IMR-90 (cell line): ENCODE measurements around the gene PRR14L. TPM values are rescaled to one million over a fixed set of nuclear protein-coding genes. Genes with fewer than 3 reads are reported as not detected.
"Not testable (repeated sequence)": the region's sequence is repeated elsewhere in the genome, so short reads cannot be mapped to it uniquely, and the experiment has no call there.

ENCODE experiments used
- ATAC-seq: fragments of 200-7000 bp; cut with Tn5 transposase; 2 replicates; pipeline ENCODE4 v1.9.1; 2020; ENCODE audit warnings: low read depth, mild to moderate bottlenecking, moderate library complexity
- BruUV-seq: library from RNA; stranded (reverse); fragments of 400-500 nt; replicated peaks from 2 replicates; lab custom pipeline; 2021; lab: Mats Ljungman, UMichigan
- CTCF ChIA-PET: fragments of 300-600 bp; formaldehyde crosslinking; extraction: SDS; loops from one replicate; lab custom pipeline; 2021; ENCODE audit warnings: antibody characterized with exemption; lab: Yijun Ruan, JAX
- POLR2A ChIA-PET: fragments of 300-600 bp; sonication (Branson Sonifier 250); formaldehyde crosslinking; loops from one replicate; lab custom pipeline; 2022; ENCODE audit warnings: antibody characterized with exemption; ENCODE audit not compliant: unreplicated experiment; lab: Charles Lee
- DNase-seq: peaks from one replicate; pipeline ENCODE4 v3.0.0; 2013
- H2AFZ ChIP-seq: replicated peaks from 2 replicates; pipeline ENCODE3; 2013; ENCODE audit warnings: low read length, mild to moderate bottlenecking; ENCODE audit not compliant: poor library complexity
- H2AK5ac ChIP-seq: 2 replicates; pipeline ENCODE4 v1.6.1; 2013; ENCODE audit warnings: low read depth, low read length, inconsistent platforms
- H2AK9ac ChIP-seq: replicated peaks from 2 replicates; pipeline ENCODE3; 2013; ENCODE audit warnings: mild to moderate bottlenecking, low read depth, low read length, moderate library complexity; ENCODE audit not compliant: poor library complexity
- H2BK120ac ChIP-seq: 2 replicates; pipeline ENCODE4 v1.6.1; 2013; ENCODE audit warnings: low read depth, low read length, inconsistent platforms
- H2BK15ac ChIP-seq: 3 replicates; pipeline ENCODE4 v1.6.1; 2013; ENCODE audit warnings: low read depth, low read length, inconsistent platforms
- H2BK20ac ChIP-seq: 2 replicates; pipeline ENCODE4 v1.6.1; 2013; ENCODE audit warnings: low read depth, mild to moderate bottlenecking, inconsistent platforms, low read length, moderate library complexity
- H2BK5ac ChIP-seq: 2 replicates; pipeline ENCODE4 v1.6.1; 2013; ENCODE audit warnings: mild to moderate bottlenecking, low read depth, low read length, inconsistent platforms; ENCODE audit not compliant: poor library complexity, severe bottlenecking
- H3K14ac ChIP-seq: replicated peaks from 2 replicates; pipeline ENCODE4 v1.6.1; 2013; ENCODE audit warnings: low read depth, low read length, inconsistent platforms
- H3K18ac ChIP-seq: 2 replicates; pipeline ENCODE4 v1.6.1; 2013; ENCODE audit warnings: low read depth, low read length, control low read depth
- H3K23ac ChIP-seq: 2 replicates; pipeline ENCODE4 v1.6.1; 2013; ENCODE audit warnings: low read depth, low read length, inconsistent platforms
- H3K27ac ChIP-seq: 2 replicates; pipeline ENCODE4 v1.5.1; 2013; ENCODE audit warnings: mild to moderate bottlenecking, control low read depth, low read length; ENCODE audit not compliant: insufficient read depth
- H3K27me3 ChIP-seq: 2 replicates; pipeline ENCODE4 v1.6.1; 2013; ENCODE audit warnings: low read length; ENCODE audit not compliant: control insufficient read depth, insufficient read depth
- H3K36me3 ChIP-seq: 2 replicates; pipeline ENCODE4 v1.6.1; 2013; ENCODE audit warnings: low read length, mixed read lengths; ENCODE audit not compliant: control insufficient read depth, insufficient read depth
- H3K4ac ChIP-seq: 2 replicates; pipeline ENCODE4 v1.6.1; 2013; ENCODE audit warnings: low read depth, low read length, inconsistent platforms
- H3K4me1 ChIP-seq: 2 replicates; pipeline ENCODE4 v1.6.1; 2013; ENCODE audit warnings: low read length, mixed read lengths; ENCODE audit not compliant: control insufficient read depth, insufficient read depth
- H3K4me2 ChIP-seq: 2 replicates; pipeline ENCODE4 v1.6.1; 2013; ENCODE audit warnings: low read depth, mild to moderate bottlenecking, control low read depth, low read length, moderate library complexity
- H3K4me3 ChIP-seq: 2 replicates; pipeline ENCODE4 v1.5.1; 2013; ENCODE audit warnings: low read depth, mild to moderate bottlenecking, control low read depth, low read length, moderate library complexity; ENCODE audit not compliant: insufficient read depth
- H3K56ac ChIP-seq: 2 replicates; pipeline ENCODE4 v1.6.1; 2013; ENCODE audit warnings: low read length, inconsistent platforms; ENCODE audit not compliant: insufficient read depth; ENCODE audit errors: extremely low read depth
- H3K79me1 ChIP-seq, 2 experiments: 2 replicates each; pipeline ENCODE4 v1.6.1; 2013; ENCODE audit warnings: low read length in 2 of 2, inconsistent platforms in 1 of 2, low read depth in 1 of 2
- H3K9ac ChIP-seq: 2 replicates; pipeline ENCODE4 v1.6.1; 2013; ENCODE audit warnings: low read depth, low read length, control low read depth
- H3K9me1 ChIP-seq: 2 replicates; pipeline ENCODE4 v1.6.1; 2013; ENCODE audit warnings: low read length, inconsistent platforms; ENCODE audit not compliant: insufficient read depth
- H3K9me3 ChIP-seq: 2 replicates; pipeline ENCODE4 v1.6.1; 2013; ENCODE audit warnings: low read length; ENCODE audit not compliant: control insufficient read depth, insufficient read depth
- H4K20me1 ChIP-seq: 2 replicates; pipeline ENCODE4 v1.6.1; 2013; ENCODE audit warnings: low read length, inconsistent platforms; ENCODE audit not compliant: insufficient read depth
- H4K5ac ChIP-seq: 2 replicates; pipeline ENCODE4 v1.6.1; 2013; ENCODE audit warnings: mild to moderate bottlenecking, low read depth, low read length, control low read depth
- H4K8ac ChIP-seq, 2 experiments: 2 replicates each; pipeline ENCODE4 v1.6.1; 2013; ENCODE audit warnings: low read depth in 2 of 2, low read length in 2 of 2, control low read depth in 1 of 2, inconsistent platforms in 1 of 2
- H4K91ac ChIP-seq: 2 replicates; pipeline ENCODE4 v1.6.1; 2013; ENCODE audit warnings: low read depth, low read length, inconsistent platforms; ENCODE audit not compliant: insufficient read depth
- CEBPB ChIP-seq: IDR thresholded peaks from 2 replicates; pipeline ENCODE4 v1.6.1; 2012; ENCODE audit warnings: low read depth, low read length, improper control_type of control experiment
- FOS ChIP-seq: fragments of 150-350 bp; IDR thresholded peaks from 2 replicates; pipeline ENCODE4 v1.6.1; 2016; ENCODE audit warnings: low read depth, low read length
- MAFK ChIP-seq: IDR thresholded peaks from 2 replicates; pipeline ENCODE4 v1.6.1; 2012; ENCODE audit warnings: low read depth, low read length, improper control_type of control experiment
- MAZ ChIP-seq: IDR thresholded peaks from 2 replicates; pipeline ENCODE4 v1.6.1; 2012; ENCODE audit warnings: low read depth, mild to moderate bottlenecking, low read length, improper control_type of control experiment, moderate library complexity, borderline replicate concordance
- MXI1 ChIP-seq: IDR thresholded peaks from 2 replicates; pipeline ENCODE4 v1.6.1; 2012; ENCODE audit warnings: low read depth, mild to moderate bottlenecking, low read length, moderate library complexity, borderline replicate concordance
- NFE2L2 ChIP-seq: fragments of 150-350 bp; IDR thresholded peaks from 2 replicates; pipeline ENCODE4 v1.6.1; 2016; ENCODE audit warnings: low read depth, mild to moderate bottlenecking, low read length
- POLR2A ChIP-seq: IDR thresholded peaks from 2 replicates; pipeline ENCODE4 v1.6.1; 2012; ENCODE audit warnings: mild to moderate bottlenecking, low read depth, low read length
- SMC3 ChIP-seq: fragments of 150-350 bp; IDR thresholded peaks from 2 replicates; pipeline ENCODE4 v1.6.1; 2016; ENCODE audit warnings: low read depth, mild to moderate bottlenecking, antibody characterized with exemption, low read length, moderate library complexity
- WGBS, 2 experiments: methylation state at CpG; one replicate each; pipeline versions ENCODE4 v1.1.5 to v1.1.7; 2013; ENCODE audit warnings: missing lambda C conversion rate in 2 of 2; ENCODE audit not compliant: insufficient read length in 1 of 2; ENCODE audit errors: extremely low coverage in 2 of 2; 5-methylcytosine and 5-hydroxymethylcytosine counted together
- dilution Hi-C: fragments of 300-500 bp; cut with HindIII; formaldehyde crosslinking; loops from one replicate; pipeline ENCODE4 v1.14.3; 2018; ENCODE audit warnings: low sequenced_read_pairs; ENCODE audit not compliant: unreplicated experiment
- in situ Hi-C: fragments of 300-500 bp; cut with MboI; formaldehyde crosslinking; loops from 3 replicates; pipeline ENCODE4 v1.14.3; 2019; ENCODE audit warnings: low sequenced_read_pairs, inconsistent platforms, mixed read lengths
- intact Hi-C: fragments of 100-400 bp; cut with micrococcal nuclease; formaldehyde crosslinking; loops from 2 replicates; pipeline ENCODE4 v1.10.0; 2022
- polyA plus RNA-seq, 3 experiments: library from polyadenylated mRNA; depleted of rRNA; stranded (reverse); fragments of >200 nt; gene quantifications; 2 replicates each; pipeline ENCODE4 v1.2.3, GENCODE V29; 2012; ENCODE audit warnings: low replicate concordance in 1 of 3
- total RNA-seq: library from RNA; depleted of rRNA; stranded (reverse); fragments of >200 nt; gene quantifications from 2 replicates; pipeline ENCODE4 v1.2.3, GENCODE V29; 2012
- TF ChIP-seq, protein P1 (sequence below): conservative IDR thresholded peaks from 2 replicates; pipeline ENCODE4 v1.5.1; 2012; ENCODE audit warnings: mild to moderate bottlenecking, low read depth, low read length, improper control_type of control experiment

The PRR14L gene
- total and polyA plus RNA-seq, 2 of the 4 experiments (the other 2 are of a cell fraction) = 9.0 to 19.7 TPM

DNA sequence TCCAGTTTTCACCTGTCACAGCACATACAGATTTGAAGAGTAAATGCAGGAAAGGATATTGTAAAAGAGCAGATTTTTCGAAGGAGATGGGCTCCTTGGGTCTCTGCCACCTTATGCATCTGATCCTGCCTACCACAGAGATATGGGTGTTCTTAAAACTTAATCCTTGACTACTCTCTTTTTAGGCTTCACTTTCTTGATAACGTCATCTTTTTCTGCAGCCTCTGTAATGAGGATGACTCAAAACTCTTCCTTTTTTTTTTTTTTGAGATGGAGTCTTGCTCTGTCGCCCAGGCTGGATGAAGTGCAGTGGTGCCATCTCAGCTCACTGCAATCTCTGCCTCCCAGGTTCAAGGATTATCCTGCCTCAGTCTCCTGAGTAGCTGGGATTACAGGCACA lies 7.8 kb downstream of the PRR14L start:
- no peak overlapping the region for H3K18ac ChIP-seq
- H3K4me3 ChIP-seq = no peak overlapping the region
- in situ Hi-C loops = no loop called here
- no peak overlapping the region for H2BK20ac ChIP-seq
- H3K27me3 ChIP-seq = no peaks in the 10 kb centered on the region
- no peak overlapping the region for H3K9ac ChIP-seq
- BruUV-seq = no TSS peak
- no peaks in the 10 kb centered on the region for H3K9me3 ChIP-seq
- H3K23ac ChIP-seq = no peak overlapping the region
- DNase-seq (no peak), ATAC-seq (no peak)
- H2AK5ac ChIP-seq = no peak overlapping the region
- H3K9me1 ChIP-seq = 0 out of 2 replicates have a peak, but pooled peaks cover 3% of the 10 kb centered on the region
- intact Hi-C loops = no loop called here
- peaks cover 10% of the 10 kb centered on the region; the same call in 1 of the 2 replicates for H3K36me3 ChIP-seq
- no peak overlapping the region for H2BK15ac ChIP-seq
- TF ChIP-seq MXI1 (no peak), MAZ (no peak), SMC3 (no peak), POLR2A (no peak), NFE2L2 (no peak), FOS (no peak), CEBPB (no peak), MAFK (no peak)
- TF ChIP-seq, protein P1, sequence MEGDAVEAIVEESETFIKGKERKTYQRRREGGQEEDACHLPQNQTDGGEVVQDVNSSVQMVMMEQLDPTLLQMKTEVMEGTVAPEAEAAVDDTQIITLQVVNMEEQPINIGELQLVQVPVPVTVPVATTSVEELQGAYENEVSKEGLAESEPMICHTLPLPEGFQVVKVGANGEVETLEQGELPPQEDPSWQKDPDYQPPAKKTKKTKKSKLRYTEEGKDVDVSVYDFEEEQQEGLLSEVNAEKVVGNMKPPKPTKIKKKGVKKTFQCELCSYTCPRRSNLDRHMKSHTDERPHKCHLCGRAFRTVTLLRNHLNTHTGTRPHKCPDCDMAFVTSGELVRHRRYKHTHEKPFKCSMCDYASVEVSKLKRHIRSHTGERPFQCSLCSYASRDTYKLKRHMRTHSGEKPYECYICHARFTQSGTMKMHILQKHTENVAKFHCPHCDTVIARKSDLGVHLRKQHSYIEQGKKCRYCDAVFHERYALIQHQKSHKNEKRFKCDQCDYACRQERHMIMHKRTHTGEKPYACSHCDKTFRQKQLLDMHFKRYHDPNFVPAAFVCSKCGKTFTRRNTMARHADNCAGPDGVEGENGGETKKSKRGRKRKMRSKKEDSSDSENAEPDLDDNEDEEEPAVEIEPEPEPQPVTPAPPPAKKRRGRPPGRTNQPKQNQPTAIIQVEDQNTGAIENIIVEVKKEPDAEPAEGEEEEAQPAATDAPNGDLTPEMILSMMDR = no peak
- no peaks in the 10 kb centered on the region for H3K4me1 ChIP-seq
- H3K79me1 ChIP-seq = peaks cover 19 to 46% of the 10 kb centered on the region in 2 experiments
- H2AK9ac ChIP-seq = no peak overlapping the region
- H2BK120ac ChIP-seq = no peak overlapping the region
- CTCF ChIA-PET = no interaction called here
- no CpG with 5 or more reads among the region's 3 CpGs for WGBS, 2 experiments
- H4K20me1 ChIP-seq = peaks cover 11% of the 10 kb centered on the region
- H3K4ac ChIP-seq = no peak overlapping the region
- no peak overlapping the region for H3K14ac ChIP-seq
- H4K5ac ChIP-seq = no peak overlapping the region
- H3K27ac ChIP-seq = no peak overlapping the region
- no peak overlapping the region for H2BK5ac ChIP-seq
- no peak overlapping the region for H4K91ac ChIP-seq
- no peak overlapping the region for H2AFZ ChIP-seq
- no peak overlapping the region for H4K8ac ChIP-seq
- no peak overlapping the region for H3K56ac ChIP-seq
- POLR2A ChIA-PET = no interaction called here
- H3K4me2 ChIP-seq = no peak overlapping the region
- dilution Hi-C loops = no loop called here

DNA sequence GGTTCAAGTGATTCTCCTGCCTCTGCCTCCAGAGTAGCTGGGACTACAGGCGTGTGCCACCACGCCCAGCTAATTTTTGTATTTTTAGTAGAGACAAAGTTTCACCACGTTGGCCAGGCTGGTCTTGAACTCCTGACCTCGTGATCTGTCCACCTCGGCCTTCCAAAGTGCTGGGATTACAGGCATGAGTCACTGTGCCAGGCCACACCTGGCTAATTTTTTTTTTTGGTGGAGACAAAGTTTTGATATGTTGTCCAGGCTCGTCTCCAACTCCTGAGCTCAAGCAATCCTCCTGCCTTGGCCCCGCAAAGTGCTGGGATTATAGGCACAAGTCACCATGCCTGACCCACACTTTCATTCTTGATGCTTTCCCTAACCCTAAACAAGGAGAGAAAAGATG lies 9.6 kb downstream of the PRR14L start:
- in situ Hi-C loops, BruUV-seq, POLR2A ChIA-PET: not testable (repeated sequence)

More for the DNA sequence above, 9.6 kb downstream of the PRR14L start:
- H3K4me1 ChIP-seq, ATAC-seq, H3K56ac ChIP-seq, H2BK15ac ChIP-seq, H3K23ac ChIP-seq, H2BK120ac ChIP-seq, H4K5ac ChIP-seq, H3K14ac ChIP-seq, H3K4ac ChIP-seq, H2AK5ac ChIP-seq, H3K27me3 ChIP-seq, H2BK20ac ChIP-seq, H3K27ac ChIP-seq, H3K9ac ChIP-seq, dilution Hi-C loops, H4K91ac ChIP-seq, H3K18ac ChIP-seq, H3K9me1 ChIP-seq, intact Hi-C loops, DNase-seq, H2AFZ ChIP-seq, H3K4me3 ChIP-seq, H3K4me2 ChIP-seq, H2BK5ac ChIP-seq, H4K8ac ChIP-seq, H2AK9ac ChIP-seq, H3K9me3 ChIP-seq: not testable (repeated sequence)
- 100% methylated on average over 1 of the region's 7 CpGs; no CpG with 5 or more reads in 1 of the 2 experiments for WGBS, 2 experiments
- CTCF ChIA-PET = interaction anchor here (0.6 to 0.7 kb wide), 2 partner anchors 30 to 339 kb away, joined by 3 read pairs; no protein-coding TSS in a partner anchor
- Histone ChIP-seq H3K36me3 (peaks cover 13% of the 10 kb centered on the region), H4K20me1 (peaks cover 11% of the 10 kb centered on the region), H3K79me1 (peaks cover 19 to 51% of the 10 kb centered on the region in 2 experiments)
